HG03060 (cell line): ENCODE measurements around the gene CEMIP.

Source experiments
- ATAC-seq: cut with Tn5 transposase; IDR thresholded peaks from one replicate; pipeline ENCODE4 v1.9.1; 2021; ENCODE audit warnings: low read depth, moderate number of reproducible peaks; ENCODE audit not compliant: unreplicated experiment

Gene CEMIP

DNA sequence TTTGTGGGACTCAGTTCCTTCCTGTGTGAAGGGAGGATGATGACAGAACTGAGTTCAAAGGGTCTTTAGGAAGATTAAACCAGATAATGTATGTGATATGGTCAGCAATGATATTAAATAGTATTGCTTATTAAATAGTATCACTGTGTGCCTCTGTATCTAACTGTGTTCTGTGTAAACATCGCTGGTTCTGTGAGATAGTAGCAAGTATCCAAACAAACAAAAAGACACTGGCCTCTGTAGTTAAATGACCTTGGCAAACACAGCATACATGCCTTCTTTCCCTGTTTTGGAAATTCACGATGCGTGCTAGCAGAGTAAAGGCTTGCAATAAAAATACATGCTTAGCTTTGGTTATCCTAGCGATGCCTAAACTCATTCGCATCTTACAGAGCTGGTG lies 134.4 kb downstream of the CEMIP start:
- no peak for ATAC-seq

DNA sequence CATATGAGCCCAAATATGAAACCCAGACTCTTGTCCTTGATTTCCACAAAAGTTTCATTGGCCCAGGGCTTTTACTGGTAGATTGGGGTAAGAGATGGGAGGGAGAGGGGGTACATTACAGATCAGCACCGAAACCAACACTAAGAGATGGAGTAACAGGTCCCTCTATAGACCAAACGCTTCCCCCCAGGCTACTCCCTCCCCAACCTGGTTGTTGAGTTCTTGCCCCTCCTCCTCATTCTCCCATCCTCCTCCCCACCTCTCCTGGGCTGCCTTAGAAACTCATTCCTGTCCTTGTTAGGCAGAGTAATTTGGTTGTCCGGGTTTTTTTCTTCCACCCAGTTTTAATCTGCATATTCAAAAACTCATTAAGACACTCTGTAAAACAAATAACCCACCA lies 136.3 kb downstream of the CEMIP start:
- ATAC-seq = no peak

DNA sequence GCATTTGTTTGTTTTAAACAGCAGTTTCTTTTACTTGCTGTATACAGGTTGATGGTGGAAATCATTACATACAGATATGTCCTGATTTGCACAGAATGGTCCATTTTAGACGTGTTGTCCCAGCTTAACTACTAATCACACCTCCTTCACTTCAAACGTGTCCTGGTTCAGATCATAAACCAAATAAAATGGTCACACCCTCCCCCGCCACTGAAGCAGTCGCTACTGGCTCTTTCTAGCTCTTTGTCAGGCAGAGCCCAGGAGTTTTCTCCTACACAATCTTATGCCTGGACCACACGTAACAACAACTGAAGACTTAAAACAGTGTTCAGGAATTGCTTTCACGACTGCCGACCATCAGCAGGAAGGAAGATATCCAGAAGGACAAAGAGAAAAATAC lies 136.9 kb downstream of the CEMIP start:
- no peak for ATAC-seq

DNA sequence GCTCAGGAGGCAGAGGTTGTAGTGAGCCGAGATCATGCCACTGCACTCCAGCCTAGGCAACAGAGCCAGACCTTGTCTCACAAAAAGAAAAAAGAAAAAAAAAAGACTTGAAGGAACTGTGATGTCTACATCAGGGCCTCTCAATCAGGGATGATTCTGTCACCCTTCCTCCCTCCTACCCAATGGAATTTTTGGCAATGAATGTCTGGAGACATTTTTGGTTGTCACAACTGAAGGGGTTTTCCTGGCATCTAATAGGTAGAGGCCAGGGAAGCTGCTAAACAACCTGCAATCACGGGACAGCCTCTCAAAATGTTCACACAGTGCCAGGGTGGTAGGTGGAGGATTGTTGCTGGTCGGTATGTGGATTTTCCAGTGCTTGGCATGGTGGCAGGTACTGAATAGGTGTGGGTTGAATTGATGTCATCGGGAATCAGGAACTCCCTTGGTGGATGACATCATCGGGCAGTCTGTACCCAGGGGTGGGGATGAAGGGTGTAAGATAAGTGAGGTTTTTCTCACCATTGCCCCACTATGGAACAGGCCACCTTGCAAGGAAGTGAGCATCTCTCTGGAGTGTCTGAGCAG lies 139.1 kb downstream of the CEMIP start:
- no peak for ATAC-seq

DNA sequence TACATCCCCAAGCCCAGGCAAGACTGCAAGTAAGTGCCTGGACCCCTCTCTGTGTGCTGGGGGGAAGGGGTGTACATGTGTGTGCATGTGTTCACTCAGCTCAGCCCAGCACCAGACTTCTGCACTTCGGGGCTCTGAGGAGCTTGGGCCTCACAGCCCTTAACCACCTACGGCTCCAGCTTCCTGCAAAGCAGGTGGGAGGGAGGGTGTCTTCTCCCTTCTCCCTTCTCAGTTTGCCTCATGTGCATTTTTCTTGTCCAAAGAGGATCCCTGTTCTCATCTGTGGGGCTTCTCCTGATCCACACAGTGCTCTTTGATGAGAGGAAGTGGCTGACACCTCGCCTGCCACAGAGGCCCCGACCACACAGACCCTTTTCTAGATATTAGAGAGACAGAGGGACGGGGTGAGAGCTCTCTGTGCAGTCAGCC lies 141.1 kb downstream of the CEMIP start:
- ATAC-seq = no peak

DNA sequence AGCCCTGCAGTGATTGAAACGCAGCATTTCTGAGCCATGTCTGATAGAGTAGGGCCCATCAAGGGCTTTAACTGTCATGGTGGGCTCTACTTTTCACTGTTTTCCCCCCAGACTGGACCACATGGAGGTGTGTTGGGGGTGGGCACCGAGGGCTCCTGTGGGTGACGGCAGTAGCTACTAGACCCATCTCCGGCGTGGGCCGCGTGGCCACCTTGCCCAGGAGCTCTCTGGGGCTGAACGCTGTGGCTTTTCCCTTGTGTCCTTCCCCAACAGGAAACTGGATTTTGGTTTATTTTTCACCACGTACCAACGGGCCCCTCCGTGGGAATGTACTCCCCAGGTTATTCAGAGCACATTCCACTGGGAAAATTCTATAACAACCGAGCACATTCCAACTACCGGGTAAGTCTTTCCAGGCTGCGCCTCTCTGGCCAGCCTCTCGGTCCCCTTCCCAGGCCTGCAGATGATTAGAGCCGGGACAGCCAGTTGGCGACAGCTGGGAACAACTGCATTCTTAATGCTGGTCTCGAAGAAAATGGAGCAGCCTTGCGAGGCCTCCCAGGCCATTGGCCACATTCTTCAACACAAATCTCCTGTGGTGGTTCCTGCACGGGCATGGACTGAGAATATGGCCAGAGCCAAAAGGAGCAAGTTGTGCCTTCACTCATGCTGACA lies 142.7 kb downstream of the CEMIP start:
- no peak for ATAC-seq

DNA sequence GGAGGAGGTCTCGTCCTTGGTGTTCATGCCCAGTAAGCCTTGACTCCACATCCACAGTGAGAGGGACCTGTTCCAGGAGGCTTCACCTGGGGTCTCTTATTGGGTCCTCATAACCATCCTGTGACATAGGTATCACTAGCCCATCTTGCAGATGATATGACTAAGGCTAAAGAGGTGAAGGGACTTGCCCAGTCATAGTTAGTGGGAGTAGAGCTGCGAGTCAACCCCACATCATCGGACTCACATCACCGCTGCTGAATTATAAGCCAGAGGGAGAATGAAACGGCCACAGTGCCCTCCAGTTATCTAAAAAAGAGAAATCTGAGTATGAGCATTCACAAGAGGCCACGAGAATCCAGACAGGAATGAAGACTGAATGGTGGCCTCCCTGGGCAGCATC lies 144.5 kb downstream of the CEMIP start:
- no peak for ATAC-seq

DNA sequence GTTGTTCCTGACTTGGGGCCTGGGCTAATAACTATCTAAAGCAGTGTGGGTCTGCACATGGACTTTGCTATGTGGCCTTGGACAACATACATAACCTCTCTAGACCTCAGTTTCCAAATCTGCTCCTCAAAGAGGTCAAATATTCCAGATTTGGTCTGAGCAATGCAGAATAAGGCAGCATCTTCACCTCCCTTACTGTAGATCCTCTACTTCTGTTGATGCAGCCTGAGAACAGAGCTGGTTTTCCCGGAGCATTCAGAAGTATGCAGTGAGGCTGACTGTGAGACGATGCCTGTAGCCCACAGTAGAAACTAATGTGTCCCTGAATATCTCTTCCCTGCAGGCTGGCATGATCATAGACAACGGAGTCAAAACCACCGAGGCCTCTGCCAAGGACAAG lies 145.1 kb downstream of the CEMIP start:
- no peak for ATAC-seq

DNA sequence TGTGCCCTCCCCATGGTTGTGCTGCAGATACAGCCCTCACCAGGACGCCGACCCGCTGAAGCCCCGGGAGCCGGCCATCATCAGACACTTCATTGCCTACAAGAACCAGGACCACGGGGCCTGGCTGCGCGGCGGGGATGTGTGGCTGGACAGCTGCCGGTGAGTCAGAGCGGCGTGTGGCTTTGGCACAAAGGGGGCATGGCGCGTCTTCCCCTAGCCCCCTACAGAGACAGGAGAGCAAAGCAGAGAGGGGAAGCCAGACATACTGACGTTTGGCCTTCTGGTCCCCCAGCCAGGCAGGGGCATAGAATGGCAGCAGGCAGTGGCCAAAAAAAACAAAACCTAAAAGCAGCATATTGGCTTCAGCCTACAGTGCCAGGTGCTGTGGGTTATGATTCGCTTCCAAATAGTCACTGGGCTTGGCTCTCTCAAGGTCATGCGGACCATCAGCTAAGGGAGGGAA lies 146.5 kb downstream of the CEMIP start:
- ATAC-seq = no peak

DNA sequence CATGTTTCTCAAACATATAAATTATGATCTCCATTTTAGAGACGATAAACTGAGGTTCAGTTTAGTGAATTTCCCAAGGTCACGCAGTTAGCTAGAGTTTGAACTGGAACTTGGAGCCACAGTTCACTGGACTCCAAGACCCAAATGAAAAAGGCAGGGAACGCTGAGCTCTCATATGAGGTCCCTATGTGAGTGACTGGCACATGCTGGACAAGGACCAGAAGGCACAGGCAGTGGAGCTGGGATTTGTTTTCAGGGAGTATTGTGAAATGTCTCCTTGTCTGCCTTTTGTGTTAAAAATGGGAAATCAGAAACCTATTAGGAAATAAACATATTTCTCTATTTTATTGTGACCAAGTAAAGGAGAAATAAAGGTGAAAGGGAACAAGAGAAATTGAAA lies 147.0 kb downstream of the CEMIP start:
- no peak for ATAC-seq

DNA sequence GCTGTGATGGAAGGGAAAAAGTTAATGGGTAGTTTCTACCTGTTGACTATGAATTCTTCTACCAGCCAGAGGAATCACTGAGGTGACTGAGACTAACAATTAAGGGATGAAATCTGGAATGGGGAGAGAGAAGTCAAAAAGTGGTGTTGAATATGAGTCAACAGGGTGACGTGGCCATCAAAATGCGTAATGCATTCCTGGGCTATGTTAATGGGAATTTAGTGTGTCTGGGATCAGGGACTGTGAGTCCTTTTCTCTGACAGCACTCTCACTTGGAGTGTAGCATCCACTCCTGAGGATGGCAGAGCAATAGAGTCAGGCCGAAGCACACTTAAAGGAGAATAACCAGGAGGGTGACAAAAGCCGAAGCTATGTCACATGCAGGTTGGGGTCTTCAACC lies 150.1 kb downstream of the CEMIP start:
- ATAC-seq = no peak

DNA sequence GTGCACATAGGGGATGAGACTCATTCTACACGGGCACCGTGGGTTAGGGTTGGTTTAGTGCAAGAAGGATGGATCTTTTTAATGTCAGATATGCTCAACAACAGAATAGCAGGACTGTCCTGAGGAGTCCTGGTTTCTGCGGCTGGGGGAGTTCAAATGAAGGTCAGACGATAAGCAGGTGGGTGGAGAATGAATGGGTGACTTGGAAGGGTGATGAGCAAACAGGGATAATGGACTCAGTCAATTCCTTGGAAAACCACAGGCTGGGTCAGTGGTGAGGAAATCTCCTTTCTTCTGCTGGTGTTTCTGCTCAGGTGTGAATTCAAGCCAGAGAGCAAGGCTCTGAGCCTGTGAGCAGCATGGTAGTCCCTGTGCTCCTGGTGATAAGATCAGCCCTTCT lies 150.5 kb downstream of the CEMIP start:
- no peak for ATAC-seq

DNA sequence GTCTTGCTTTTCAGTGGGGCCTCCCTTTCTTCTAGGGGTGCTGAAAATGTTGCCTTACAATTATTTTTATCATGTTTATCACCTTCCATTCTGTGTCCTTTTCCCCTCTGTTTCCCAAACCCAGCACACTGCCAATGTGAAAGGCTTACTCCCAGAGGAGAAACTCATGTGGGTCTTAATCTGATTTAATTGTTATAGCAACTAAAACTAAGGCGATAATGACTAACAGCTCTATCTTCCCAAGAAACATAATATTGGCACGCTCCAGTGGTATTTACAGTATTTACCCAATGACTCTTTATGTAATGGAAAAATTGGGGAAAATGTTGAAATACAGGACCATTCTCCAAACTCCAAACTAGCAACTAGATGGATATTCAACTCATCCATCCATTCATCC lies 152.0 kb downstream of the CEMIP start:
- no peak for ATAC-seq

DNA sequence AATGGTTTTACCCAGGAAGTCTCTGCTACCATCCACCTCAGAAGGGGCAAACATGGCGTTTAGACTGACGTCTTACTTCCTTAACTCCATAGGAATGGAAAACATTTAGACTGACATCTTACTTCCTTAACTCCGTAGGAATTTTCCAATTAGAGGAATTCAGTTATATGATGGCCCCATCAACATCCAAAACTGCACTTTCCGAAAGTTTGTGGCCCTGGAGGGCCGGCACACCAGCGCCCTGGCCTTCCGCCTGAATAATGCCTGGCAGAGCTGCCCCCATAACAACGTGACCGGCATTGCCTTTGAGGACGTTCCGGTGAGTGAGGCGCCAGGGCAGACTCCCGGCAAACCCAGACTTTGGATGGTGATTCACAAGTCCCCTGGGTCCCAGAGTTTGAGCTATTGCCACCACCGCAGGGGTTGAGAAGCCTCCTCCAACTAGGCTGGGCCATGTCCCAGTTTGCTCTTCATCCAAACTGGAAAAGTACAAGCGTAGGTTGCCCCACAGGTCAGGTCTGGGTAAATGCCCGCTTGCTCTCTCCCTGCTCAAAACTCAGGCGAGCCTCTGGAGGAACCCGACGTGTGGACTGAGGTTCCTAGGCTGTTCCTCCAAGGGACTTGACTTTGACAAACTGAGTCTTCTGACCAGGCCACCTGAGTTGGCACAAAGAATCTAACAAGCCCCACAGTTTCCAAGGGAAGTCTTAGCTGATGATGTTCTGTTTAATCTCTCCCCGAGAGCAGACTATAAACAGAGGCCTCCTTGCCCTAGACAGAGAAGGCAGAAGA lies 152.7 kb downstream of the CEMIP start:
- no peak for ATAC-seq

DNA sequence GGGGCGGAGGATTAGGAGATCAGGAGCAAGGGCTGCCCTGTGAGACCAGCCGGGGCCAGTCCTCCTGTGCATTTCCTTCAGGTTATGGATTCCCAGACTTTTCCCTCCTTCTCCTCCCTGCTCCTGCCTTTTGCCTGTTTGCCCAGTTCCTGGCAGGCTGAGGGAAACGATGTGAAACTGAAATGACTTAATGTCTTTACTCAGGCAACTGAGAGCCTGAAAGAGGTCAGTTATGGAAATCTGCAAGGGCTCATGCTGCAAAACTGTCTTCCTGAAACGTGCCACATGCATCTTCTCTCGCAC lies 153.3 kb downstream of the CEMIP start:
- ATAC-seq = no peak

DNA sequence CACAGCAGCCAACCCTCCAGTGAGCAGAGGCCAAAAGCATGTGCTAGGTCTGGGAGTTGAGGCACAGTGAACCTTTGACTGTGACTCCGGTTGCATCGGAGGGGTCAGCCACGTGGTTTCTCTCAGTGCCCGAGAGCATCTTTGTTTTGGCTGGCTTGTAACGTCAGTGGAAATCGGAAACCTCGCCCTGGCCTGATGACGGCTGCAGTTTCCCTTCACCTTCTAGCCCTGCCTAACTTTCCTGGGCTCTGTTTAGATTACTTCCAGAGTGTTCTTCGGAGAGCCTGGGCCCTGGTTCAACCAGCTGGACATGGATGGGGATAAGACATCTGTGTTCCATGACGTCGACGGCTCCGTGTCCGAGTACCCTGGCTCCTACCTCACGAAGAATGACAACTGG lies 153.8 kb downstream of the CEMIP start:
- no peak for ATAC-seq

DNA sequence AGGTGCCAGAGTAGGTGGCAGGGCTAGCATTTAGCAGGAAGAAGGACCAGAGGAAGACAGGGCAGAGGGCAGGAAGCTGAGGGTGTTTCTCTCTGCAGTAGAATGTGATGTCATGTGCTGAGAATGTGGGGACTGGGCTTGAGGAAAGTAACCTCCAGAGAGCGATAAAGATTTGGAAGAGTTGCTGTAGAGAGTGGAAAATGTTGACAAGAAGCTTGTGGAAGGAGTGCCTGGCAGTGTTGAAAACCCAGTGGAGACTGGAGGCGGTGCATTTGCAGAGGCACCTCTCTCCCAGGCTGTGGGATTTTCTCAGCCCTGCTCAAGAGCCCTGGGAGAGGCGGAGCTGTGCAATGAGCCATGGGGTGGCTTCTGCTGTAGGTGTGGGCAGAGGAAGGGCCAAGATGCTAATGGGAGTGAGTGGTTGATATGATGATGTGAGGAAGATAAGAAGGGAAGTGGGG lies 155.6 kb downstream of the CEMIP start:
- ATAC-seq = no peak

DNA sequence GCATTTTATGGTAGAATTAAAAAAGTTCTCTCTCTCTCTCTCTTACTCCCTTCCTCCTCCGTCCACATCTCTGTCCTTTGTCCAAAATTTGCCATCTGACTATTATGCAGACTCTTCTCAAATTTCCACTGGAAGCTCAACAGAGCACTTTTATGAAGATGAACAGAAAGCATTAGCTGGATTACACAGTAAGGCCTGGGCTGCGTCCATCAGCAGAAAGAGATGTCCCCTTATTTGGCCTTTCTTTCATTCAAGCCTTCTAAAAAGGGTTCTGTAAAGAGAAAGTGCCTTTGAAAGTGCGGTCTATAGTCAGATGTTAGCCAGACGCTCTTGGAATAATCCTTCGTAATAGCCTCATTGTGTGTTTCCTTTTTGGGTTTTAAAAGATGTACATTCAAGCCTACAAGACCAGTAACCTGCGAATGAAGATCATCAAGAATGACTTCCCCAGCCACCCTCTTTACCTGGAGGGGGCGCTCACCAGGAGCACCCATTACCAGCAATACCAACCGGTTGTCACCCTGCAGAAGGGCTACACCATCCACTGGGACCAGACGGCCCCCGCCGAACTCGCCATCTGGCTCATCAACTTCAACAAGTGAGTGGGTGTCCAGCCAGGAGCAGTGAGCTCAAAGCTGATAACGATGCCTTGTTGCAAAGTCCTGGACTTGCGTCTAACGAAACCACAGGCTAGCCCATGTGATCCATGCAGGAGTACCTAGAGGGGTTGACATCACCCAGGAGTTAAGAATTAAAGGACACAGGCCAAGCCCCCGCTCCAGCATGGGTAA lies 157.3 kb downstream of the CEMIP start:
- ATAC-seq = no peak

DNA sequence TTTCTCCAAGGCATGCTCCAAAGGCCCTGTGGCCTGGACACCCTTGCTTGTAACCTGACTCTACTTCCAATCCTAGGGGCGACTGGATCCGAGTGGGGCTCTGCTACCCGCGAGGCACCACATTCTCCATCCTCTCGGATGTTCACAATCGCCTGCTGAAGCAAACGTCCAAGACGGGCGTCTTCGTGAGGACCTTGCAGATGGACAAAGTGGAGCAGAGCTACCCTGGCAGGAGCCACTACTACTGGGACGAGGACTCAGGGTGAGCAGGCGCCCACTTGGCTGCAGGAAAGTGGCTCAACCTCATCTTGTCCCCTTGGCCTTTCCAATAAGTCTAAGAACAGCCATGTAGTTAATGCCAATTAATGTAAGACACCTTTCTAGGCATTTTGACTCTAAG lies 158.5 kb downstream of the CEMIP start:
- no peak for ATAC-seq

DNA sequence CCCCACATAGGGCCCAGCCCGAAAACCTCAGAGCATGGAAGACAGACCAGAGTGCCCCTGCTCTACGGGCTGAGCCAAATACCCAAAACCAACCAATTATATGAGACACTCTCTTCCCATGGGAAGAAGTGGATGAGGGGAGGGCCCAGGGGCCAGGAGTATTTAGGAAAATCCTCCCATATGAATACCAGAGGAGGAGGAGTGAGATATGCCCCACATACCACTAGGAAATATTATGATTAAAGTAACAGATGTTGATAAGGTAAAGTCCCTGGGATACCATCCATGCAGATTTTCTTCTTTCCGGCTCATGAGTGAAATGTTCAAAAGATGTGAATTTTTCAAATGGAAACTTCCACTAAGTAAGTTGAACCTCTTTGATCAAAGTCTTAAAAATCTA lies 160.0 kb downstream of the CEMIP start:
- no peak for ATAC-seq

DNA sequence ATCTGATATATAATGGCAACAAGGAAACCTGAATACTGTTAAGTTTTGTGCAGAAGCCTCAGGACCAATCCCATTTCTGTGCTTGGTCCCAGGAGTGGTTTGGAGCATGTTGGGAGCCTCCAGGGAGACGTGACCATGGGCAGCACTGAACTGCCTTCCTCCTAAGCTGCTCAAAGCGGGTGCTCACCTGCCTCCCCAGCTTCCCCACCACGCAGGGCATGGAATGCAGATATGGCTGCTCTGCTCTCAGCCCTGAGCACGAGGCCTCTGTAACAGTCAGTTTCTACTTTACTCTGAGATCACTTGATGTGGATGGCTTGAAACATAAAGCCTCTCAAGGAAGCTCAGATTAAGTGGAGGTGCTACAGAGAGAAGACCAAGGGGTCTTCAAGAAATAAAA lies 161.2 kb downstream of the CEMIP start:
- ATAC-seq = no peak
